WTC11 (cell line): Measurements from ENCODE around the gene EXOC1. TPM values are rescaled to one million over a fixed set of nuclear protein-coding genes. Genes with fewer than 3 reads are reported as not detected.

ENCODE experiments used
- ATAC-seq: fragments of 200-7000 bp; cut with Tn5 transposase; 2 replicates; pipeline ENCODE4 v1.10.0; 2021; ENCODE audit warnings: mild to moderate bottlenecking, moderate library complexity
- CTCF ChIA-PET: fragments of 300-600 bp; sonication (Branson Sonifier 250); formaldehyde crosslinking; loops from one replicate; lab custom pipeline; 2021; ENCODE audit warnings: antibody characterized with exemption; lab: Charles Lee
- POLR2A ChIA-PET: fragments of 350-600 bp; sonication (Branson Sonifier 250); formaldehyde crosslinking; loops from one replicate; lab custom pipeline; 2021; ENCODE audit warnings: antibody characterized with exemption; lab: Charles Lee
- DNase-seq: peaks from one replicate; pipeline ENCODE4 v3.0.0; 2021; ENCODE audit warnings: low spot score
- H3K27ac Mint-ChIP-seq: 2 replicates; pipeline ENCODE4 v1.8.0; 2021; ENCODE audit warnings: mixed read lengths
- H3K27me3 Mint-ChIP-seq: 2 replicates; pipeline ENCODE4 v1.8.0; 2021; ENCODE audit warnings: low read depth, mild to moderate bottlenecking, moderate library complexity, mixed read lengths
- H3K36me3 Mint-ChIP-seq: 2 replicates; pipeline ENCODE4 v1.8.0; 2021; ENCODE audit warnings: mixed read lengths
- H3K4me1 Mint-ChIP-seq: 2 replicates; pipeline ENCODE4 v1.8.0; 2022; ENCODE audit warnings: mixed read lengths
- H3K4me3 Mint-ChIP-seq: 2 replicates; pipeline ENCODE4 v1.8.0; 2021; ENCODE audit warnings: mild to moderate bottlenecking, moderate library complexity, mixed read lengths
- H3K9me3 Mint-ChIP-seq: 2 replicates; pipeline ENCODE4 v1.8.0; 2021; ENCODE audit warnings: mixed read lengths
- CREM ChIP-seq: sonication (generic); formaldehyde crosslinking; IDR thresholded peaks from 2 replicates; pipeline ENCODE4 v1.8.1; 2022; ENCODE audit warnings: mild to moderate bottlenecking, missing genetic modification reagents, moderate library complexity
- ETV6 ChIP-seq: sonication (generic); formaldehyde crosslinking; IDR thresholded peaks from 2 replicates; pipeline ENCODE4 v1.8.1; 2022; ENCODE audit warnings: mild to moderate bottlenecking, missing genetic modification reagents
- FOXJ3 ChIP-seq: sonication (generic); formaldehyde crosslinking; IDR thresholded peaks from 2 replicates; pipeline ENCODE4 v1.9.0; 2021; ENCODE audit warnings: missing genetic modification reagents, mild to moderate bottlenecking, borderline replicate concordance
- IRF2 ChIP-seq: sonication (generic); formaldehyde crosslinking; IDR thresholded peaks from 2 replicates; pipeline ENCODE4 v1.8.0; 2022; ENCODE audit warnings: low read depth, missing genetic modification reagents, borderline replicate concordance
- KAT7 ChIP-seq: sonication (generic); formaldehyde crosslinking; IDR thresholded peaks from 2 replicates; pipeline ENCODE4 v1.8.1; 2023; ENCODE audit warnings: missing genetic modification reagents, mild to moderate bottlenecking, borderline replicate concordance
- NFE2L1 ChIP-seq: sonication (generic); formaldehyde crosslinking; IDR thresholded peaks from 2 replicates; pipeline ENCODE4 v1.8.1; 2023; ENCODE audit warnings: missing genetic modification reagents
- RELA ChIP-seq: sonication (generic); formaldehyde crosslinking; IDR thresholded peaks from 2 replicates; pipeline ENCODE4 v1.8.1; 2022; ENCODE audit warnings: missing genetic modification reagents, mild to moderate bottlenecking, borderline replicate concordance
- TCF7 ChIP-seq: sonication (generic); formaldehyde crosslinking; IDR thresholded peaks from 2 replicates; pipeline ENCODE4 v1.8.0; 2022; ENCODE audit warnings: mild to moderate bottlenecking, low read depth, missing genetic modification reagents, moderate library complexity
- ZNF263 ChIP-seq: sonication (generic); formaldehyde crosslinking; IDR thresholded peaks from 2 replicates; pipeline ENCODE4 v1.8.1; 2022; ENCODE audit warnings: low read depth, mild to moderate bottlenecking, moderate library complexity, missing genetic modification reagents
- ZNF317 ChIP-seq: sonication (generic); formaldehyde crosslinking; IDR thresholded peaks from 2 replicates; pipeline ENCODE4 v1.8.1; 2023; ENCODE audit warnings: low read depth, mild to moderate bottlenecking, moderate library complexity, missing genetic modification reagents, borderline replicate concordance
- total RNA-seq: library from RNA; stranded (reverse); gene quantifications from 3 replicates; pipeline ENCODE4 v1.2.3, GENCODE V29; 2021
- TF ChIP-seq, protein P1 (sequence below): sonication (generic); formaldehyde crosslinking; IDR thresholded peaks from 2 replicates; pipeline ENCODE4 v1.8.1; 2022; ENCODE audit warnings: mild to moderate bottlenecking, moderate library complexity, missing genetic modification reagents
- TF ChIP-seq, protein P2 (sequence below): sonication (generic); formaldehyde crosslinking; IDR thresholded peaks from 2 replicates; pipeline ENCODE4 v1.8.0; 2022; ENCODE audit warnings: mild to moderate bottlenecking, missing genetic modification reagents
- TF ChIP-seq, protein P3 (sequence below): sonication (generic); formaldehyde crosslinking; IDR thresholded peaks from 2 replicates; pipeline ENCODE4 v1.8.0; 2023; ENCODE audit warnings: missing genetic modification reagents, mild to moderate bottlenecking, borderline replicate concordance
- TF ChIP-seq, protein P4 (sequence below): fragments of 200-600 bp; IDR thresholded peaks from 2 replicates; pipeline ENCODE4 v1.8.0; 2022; ENCODE audit warnings: antibody characterized with exemption
- TF ChIP-seq, protein P5 (sequence below): fragments of 250-450 bp; sonication (Bioruptor Pico); IDR thresholded peaks from 2 replicates; pipeline ENCODE4 v1.8.0; 2021; ENCODE audit warnings: mild to moderate bottlenecking
- TF ChIP-seq, protein P6 (sequence below): sonication (generic); formaldehyde crosslinking; IDR thresholded peaks from 2 replicates; pipeline ENCODE4 v1.8.1; 2022; ENCODE audit warnings: mild to moderate bottlenecking, missing genetic modification reagents, moderate library complexity, borderline replicate concordance
- TF ChIP-seq, protein P7 (sequence below): sonication (generic); formaldehyde crosslinking; conservative IDR thresholded peaks from 2 replicates; pipeline ENCODE4 v1.8.1; 2023; ENCODE audit warnings: mild to moderate bottlenecking, low read depth, missing genetic modification reagents, moderate library complexity

Gene EXOC1
- total RNA-seq, 1 experiment from 2014 or later, result 19.0 TPM

DNA sequence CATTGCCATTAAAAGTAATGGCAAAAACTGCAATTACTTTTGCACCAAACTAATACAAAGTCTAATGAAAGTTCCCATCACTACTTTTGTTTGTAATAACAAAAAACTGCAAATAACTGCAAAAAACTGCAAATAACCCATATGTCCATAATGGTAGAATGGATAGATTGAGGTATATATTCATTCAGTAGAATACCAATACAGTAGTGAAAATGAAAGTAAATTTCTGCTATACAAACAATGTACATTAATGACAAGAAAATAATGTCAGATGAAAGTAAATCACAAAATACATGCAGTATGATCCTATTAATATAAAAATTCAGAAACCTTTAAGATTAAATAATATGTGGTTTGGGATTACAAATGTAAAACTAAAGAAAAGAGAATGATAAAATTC lies 54.0 kb downstream of the EXOC1 start:
- no peak for TF ChIP-seq FOXJ3
- TF ChIP-seq, all 79 proteins: peak for 0
- Mint-ChIP-seq H3K9me3 (no peaks in the 10 kb centered on the region), H3K27ac (no peak overlapping the region), H3K4me3 (no peak overlapping the region), H3K4me1 (no peaks in the 10 kb centered on the region), H3K27me3 (no peaks in the 10 kb centered on the region), H3K36me3 (no peaks in the 10 kb centered on the region)
- POLR2A ChIA-PET, result no interaction called here
- DNase-seq (no peak), ATAC-seq (no peak)
- CTCF ChIA-PET, result no interaction called here

DNA sequence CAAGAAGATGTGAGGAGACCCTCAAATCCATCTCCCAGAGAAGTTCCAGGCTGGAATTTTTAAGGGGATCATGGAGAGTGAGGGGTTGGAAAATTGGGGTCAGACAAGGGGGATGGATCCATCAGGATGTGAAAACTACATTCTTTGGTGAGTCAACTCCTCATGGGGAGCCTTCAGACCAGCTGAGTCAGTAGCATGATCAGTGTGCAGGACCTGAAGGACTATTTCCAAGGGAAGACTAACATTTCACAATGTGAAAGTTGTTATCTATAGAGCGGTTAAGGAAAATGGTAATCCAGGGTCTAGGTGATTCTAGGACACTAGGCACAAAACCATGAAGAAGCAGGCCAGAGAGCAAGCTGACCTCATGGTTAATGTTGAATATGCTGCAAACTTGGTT lies 56.7 kb downstream of the EXOC1 start:
- no peak for DNase-seq
- Mint-ChIP-seq H3K27ac (no peak overlapping the region), H3K36me3 (no peaks in the 10 kb centered on the region), H3K4me1 (no peaks in the 10 kb centered on the region), H3K27me3 (no peaks in the 10 kb centered on the region), H3K9me3 (no peaks in the 10 kb centered on the region), H3K4me3 (no peak overlapping the region)
- no peak for ATAC-seq
- POLR2A ChIA-PET, result no interaction called here
- TF ChIP-seq IRF2 (CRISPR knock-in tag), result no peak
- TF ChIP-seq, protein P1, sequence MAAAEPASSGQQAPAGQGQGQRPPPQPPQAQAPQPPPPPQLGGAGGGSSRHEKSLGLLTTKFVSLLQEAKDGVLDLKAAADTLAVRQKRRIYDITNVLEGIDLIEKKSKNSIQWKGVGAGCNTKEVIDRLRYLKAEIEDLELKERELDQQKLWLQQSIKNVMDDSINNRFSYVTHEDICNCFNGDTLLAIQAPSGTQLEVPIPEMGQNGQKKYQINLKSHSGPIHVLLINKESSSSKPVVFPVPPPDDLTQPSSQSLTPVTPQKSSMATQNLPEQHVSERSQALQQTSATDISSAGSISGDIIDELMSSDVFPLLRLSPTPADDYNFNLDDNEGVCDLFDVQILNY (CRISPR knock-in tag), result no peak
- TF ChIP-seq, protein P2, sequence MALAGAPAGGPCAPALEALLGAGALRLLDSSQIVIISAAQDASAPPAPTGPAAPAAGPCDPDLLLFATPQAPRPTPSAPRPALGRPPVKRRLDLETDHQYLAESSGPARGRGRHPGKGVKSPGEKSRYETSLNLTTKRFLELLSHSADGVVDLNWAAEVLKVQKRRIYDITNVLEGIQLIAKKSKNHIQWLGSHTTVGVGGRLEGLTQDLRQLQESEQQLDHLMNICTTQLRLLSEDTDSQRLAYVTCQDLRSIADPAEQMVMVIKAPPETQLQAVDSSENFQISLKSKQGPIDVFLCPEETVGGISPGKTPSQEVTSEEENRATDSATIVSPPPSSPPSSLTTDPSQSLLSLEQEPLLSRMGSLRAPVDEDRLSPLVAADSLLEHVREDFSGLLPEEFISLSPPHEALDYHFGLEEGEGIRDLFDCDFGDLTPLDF, result no peak
- TF ChIP-seq ETV6 (CRISPR knock-in tag), result no peak
- no peak for TF ChIP-seq ZNF317 (CRISPR knock-in tag)
- no peak for TF ChIP-seq TCF7
- CTCF ChIA-PET, result no interaction called here

DNA sequence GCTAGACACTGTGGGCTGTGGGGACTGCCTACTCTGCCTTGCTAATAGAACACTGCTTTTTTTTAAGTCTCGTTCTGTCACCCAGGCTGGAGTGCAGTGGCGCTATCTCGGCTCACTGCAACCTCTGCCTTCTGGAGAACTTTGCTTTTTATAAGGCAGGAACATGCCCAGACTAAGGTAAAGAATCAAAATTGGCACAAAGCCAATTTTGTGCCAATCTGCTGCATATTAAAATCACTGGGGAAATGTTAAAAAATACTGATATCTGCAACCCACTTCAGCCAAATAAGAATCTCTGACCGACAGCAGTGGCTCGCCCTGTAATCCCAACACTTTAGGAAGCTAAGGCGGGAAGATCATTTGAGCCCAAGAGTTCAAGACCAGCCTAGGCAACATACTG lies 58.8 kb downstream of the EXOC1 start:
- CTCF ChIA-PET, result interaction anchor here (1.1 kb wide), 1 partner anchor 36 kb away, joined by 3 read pairs; the partner anchor contains the start of gene CEP135
- TF ChIP-seq KAT7 (CRISPR knock-in tag), result no peak
- no peak for TF ChIP-seq CREM (CRISPR knock-in tag)
- TF ChIP-seq, protein P3, sequence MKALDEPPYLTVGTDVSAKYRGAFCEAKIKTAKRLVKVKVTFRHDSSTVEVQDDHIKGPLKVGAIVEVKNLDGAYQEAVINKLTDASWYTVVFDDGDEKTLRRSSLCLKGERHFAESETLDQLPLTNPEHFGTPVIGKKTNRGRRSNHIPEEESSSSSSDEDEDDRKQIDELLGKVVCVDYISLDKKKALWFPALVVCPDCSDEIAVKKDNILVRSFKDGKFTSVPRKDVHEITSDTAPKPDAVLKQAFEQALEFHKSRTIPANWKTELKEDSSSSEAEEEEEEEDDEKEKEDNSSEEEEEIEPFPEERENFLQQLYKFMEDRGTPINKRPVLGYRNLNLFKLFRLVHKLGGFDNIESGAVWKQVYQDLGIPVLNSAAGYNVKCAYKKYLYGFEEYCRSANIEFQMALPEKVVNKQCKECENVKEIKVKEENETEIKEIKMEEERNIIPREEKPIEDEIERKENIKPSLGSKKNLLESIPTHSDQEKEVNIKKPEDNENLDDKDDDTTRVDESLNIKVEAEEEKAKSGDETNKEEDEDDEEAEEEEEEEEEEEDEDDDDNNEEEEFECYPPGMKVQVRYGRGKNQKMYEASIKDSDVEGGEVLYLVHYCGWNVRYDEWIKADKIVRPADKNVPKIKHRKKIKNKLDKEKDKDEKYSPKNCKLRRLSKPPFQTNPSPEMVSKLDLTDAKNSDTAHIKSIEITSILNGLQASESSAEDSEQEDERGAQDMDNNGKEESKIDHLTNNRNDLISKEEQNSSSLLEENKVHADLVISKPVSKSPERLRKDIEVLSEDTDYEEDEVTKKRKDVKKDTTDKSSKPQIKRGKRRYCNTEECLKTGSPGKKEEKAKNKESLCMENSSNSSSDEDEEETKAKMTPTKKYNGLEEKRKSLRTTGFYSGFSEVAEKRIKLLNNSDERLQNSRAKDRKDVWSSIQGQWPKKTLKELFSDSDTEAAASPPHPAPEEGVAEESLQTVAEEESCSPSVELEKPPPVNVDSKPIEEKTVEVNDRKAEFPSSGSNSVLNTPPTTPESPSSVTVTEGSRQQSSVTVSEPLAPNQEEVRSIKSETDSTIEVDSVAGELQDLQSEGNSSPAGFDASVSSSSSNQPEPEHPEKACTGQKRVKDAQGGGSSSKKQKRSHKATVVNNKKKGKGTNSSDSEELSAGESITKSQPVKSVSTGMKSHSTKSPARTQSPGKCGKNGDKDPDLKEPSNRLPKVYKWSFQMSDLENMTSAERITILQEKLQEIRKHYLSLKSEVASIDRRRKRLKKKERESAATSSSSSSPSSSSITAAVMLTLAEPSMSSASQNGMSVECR (CRISPR knock-in tag), result no peak
- TF ChIP-seq ZNF263 (CRISPR knock-in tag), result no peak
- TF ChIP-seq, protein P4, sequence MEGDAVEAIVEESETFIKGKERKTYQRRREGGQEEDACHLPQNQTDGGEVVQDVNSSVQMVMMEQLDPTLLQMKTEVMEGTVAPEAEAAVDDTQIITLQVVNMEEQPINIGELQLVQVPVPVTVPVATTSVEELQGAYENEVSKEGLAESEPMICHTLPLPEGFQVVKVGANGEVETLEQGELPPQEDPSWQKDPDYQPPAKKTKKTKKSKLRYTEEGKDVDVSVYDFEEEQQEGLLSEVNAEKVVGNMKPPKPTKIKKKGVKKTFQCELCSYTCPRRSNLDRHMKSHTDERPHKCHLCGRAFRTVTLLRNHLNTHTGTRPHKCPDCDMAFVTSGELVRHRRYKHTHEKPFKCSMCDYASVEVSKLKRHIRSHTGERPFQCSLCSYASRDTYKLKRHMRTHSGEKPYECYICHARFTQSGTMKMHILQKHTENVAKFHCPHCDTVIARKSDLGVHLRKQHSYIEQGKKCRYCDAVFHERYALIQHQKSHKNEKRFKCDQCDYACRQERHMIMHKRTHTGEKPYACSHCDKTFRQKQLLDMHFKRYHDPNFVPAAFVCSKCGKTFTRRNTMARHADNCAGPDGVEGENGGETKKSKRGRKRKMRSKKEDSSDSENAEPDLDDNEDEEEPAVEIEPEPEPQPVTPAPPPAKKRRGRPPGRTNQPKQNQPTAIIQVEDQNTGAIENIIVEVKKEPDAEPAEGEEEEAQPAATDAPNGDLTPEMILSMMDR, result no peak
- TF ChIP-seq, protein P5, sequence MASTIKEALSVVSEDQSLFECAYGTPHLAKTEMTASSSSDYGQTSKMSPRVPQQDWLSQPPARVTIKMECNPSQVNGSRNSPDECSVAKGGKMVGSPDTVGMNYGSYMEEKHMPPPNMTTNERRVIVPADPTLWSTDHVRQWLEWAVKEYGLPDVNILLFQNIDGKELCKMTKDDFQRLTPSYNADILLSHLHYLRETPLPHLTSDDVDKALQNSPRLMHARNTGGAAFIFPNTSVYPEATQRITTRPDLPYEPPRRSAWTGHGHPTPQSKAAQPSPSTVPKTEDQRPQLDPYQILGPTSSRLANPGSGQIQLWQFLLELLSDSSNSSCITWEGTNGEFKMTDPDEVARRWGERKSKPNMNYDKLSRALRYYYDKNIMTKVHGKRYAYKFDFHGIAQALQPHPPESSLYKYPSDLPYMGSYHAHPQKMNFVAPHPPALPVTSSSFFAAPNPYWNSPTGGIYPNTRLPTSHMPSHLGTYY (CRISPR knock-in tag), result no peak
- TF ChIP-seq FOXJ3, result no peak
- TF ChIP-seq, protein P6, sequence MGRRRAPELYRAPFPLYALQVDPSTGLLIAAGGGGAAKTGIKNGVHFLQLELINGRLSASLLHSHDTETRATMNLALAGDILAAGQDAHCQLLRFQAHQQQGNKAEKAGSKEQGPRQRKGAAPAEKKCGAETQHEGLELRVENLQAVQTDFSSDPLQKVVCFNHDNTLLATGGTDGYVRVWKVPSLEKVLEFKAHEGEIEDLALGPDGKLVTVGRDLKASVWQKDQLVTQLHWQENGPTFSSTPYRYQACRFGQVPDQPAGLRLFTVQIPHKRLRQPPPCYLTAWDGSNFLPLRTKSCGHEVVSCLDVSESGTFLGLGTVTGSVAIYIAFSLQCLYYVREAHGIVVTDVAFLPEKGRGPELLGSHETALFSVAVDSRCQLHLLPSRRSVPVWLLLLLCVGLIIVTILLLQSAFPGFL (CRISPR knock-in tag), result no peak
- TF ChIP-seq NFE2L1 (CRISPR knock-in tag), result no peak
- no peak for TF ChIP-seq RELA
- TF ChIP-seq, protein P7, sequence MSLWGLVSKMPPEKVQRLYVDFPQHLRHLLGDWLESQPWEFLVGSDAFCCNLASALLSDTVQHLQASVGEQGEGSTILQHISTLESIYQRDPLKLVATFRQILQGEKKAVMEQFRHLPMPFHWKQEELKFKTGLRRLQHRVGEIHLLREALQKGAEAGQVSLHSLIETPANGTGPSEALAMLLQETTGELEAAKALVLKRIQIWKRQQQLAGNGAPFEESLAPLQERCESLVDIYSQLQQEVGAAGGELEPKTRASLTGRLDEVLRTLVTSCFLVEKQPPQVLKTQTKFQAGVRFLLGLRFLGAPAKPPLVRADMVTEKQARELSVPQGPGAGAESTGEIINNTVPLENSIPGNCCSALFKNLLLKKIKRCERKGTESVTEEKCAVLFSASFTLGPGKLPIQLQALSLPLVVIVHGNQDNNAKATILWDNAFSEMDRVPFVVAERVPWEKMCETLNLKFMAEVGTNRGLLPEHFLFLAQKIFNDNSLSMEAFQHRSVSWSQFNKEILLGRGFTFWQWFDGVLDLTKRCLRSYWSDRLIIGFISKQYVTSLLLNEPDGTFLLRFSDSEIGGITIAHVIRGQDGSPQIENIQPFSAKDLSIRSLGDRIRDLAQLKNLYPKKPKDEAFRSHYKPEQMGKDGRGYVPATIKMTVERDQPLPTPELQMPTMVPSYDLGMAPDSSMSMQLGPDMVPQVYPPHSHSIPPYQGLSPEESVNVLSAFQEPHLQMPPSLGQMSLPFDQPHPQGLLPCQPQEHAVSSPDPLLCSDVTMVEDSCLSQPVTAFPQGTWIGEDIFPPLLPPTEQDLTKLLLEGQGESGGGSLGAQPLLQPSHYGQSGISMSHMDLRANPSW (CRISPR knock-in tag), result no peak

More for the DNA sequence above, 58.8 kb downstream of the EXOC1 start:
- Mint-ChIP-seq H3K4me1 (no peaks in the 10 kb centered on the region), H3K27me3 (no peaks in the 10 kb centered on the region), H3K9me3 (no peaks in the 10 kb centered on the region), H3K36me3 (no peaks in the 10 kb centered on the region), H3K4me3 (no peak overlapping the region), H3K27ac (no peak overlapping the region)
- POLR2A ChIA-PET, result no interaction called here
- DNase-seq (no peak), ATAC-seq (no peak)
